ENCODE data around the gene NPAS2. TPM values are rescaled to one million over a fixed set of nuclear protein-coding genes. Genes with fewer than 3 reads are reported as not detected.

Gene NPAS2
- total RNA-seq, 4 donors from 2014 or later, result 6.1 to 29.8 (median 24.3) TPM

- DNase-seq (ENCODE audit: low spot score) (no peak), ATAC-seq (ENCODE audit: low FRiP score) (peak; percentile 95)
- TF ChIP-seq CTCF (IDR thresholded peaks at IDR 0.05), result no peak
Measured at GRCh38 chr2:100780203-100781008, 39.5 kb upstream of the NPAS2 start.

GRCh38 chr2:100781009-100781325, 39.0 kb upstream of the NPAS2 start:
- TF ChIP-seq CTCF (IDR thresholded peaks at IDR 0.05), result no peak
- ATAC-seq (ENCODE audit: low FRiP score), result no peak
- no peak for DNase-seq (ENCODE audit: low spot score)

GRCh38 chr2:100781523-100782379, 38.2 kb upstream of the NPAS2 start:
- DNase-seq (ENCODE audit: low spot score) (no peak), ATAC-seq (ENCODE audit: low FRiP score) (no peak)
- no peak for TF ChIP-seq CTCF (IDR thresholded peaks at IDR 0.05)

GRCh38 chr2:100782380-100782878, 37.5 kb upstream of the NPAS2 start:
- no peak for TF ChIP-seq CTCF (IDR thresholded peaks at IDR 0.05)
- DNase-seq (ENCODE audit: low spot score) (no peak), ATAC-seq (ENCODE audit: low FRiP score) (no peak)

- ATAC-seq (ENCODE audit: low FRiP score), result no peak
Measured at GRCh38 chr2:100783987-100784386, 36.0 kb upstream of the NPAS2 start.

GRCh38 chr2:100784681-100785080, 35.3 kb upstream of the NPAS2 start:
- no peak for TF ChIP-seq CTCF (IDR thresholded peaks at IDR 0.05)
- no peak for ATAC-seq (ENCODE audit: low FRiP score)
- DNase-seq (ENCODE audit: low spot score), result no peak

More at GRCh38 chr2:100783987-100784386, 36.0 kb upstream of the NPAS2 start:
- no peak for DNase-seq (ENCODE audit: low spot score)
- no peak for TF ChIP-seq CTCF (IDR thresholded peaks at IDR 0.05)

Measured in omental fat pad (tissue), 4 donors.